Activated CD4-positive, alpha-beta T cell treated with anti-CD3 and anti-CD28 coated beads, Interleukin-2, amount 50 U/mL, for 24 hours (primary cell): ENCODE data around the gene TRIM65.
"Not testable (repeated sequence)": the region's sequence is repeated elsewhere in the genome, so short reads cannot be mapped to it uniquely, and the experiment has no call there.

Experiments
- DNase-seq, 2 donors: peaks; one replicate each; pipeline ENCODE4 v3.0.0-alpha.2; 2020; ENCODE audit warnings: low read depth in 1 of 2, low spot score in 1 of 2

The TRIM65 gene

DNA sequence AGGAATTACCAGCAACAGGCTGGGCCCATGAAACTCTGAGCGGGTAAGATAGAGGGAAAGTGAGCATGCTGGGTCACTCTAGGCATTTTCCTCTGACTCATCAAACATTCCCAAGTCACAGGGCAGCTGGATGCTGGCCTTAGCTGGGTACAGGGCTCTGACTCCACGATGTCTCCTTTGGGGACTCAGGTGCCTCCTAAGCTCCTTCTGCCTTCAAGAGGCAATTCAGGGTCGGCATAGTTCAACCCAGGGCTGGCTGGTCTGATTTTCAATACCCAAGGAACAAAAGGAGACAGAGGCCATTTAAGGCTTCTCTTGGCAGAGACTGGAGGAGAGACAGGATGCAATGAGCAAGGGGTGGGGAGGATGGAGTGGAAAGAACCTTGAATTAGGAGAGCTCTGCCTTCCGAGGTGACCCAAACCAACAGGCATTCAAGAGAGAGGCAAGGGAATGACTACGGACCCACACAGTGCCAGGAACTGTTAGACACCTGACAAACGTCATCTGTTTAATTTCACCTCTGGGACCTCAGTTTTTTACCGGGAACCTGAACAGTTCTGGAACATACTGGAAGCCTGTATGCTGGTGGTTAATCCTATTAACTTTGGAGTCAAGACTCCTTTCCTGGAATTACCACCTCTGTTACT, 42.5 kb downstream of the TRIM65 start:
- no peak for DNase-seq

DNA sequence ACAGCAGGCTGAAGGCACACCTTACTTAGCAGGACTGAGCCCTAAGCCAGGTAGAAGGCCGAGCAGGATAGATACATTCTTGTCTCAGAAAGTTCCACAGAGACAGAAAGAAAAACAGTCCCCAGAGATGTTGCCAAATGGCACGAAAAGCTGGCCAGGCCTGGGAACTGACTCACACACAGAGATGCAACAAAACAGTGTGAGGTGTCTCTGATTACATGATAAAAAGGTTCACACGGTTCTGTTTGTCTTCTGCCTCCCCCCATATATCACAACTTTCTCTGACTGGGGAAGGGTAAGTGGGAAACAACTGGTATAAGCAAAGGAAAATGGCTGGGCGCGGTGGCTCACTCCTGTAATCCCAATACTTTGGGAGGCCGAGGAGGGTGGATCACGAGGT, 43.3 kb downstream of the TRIM65 start:
- no peak for DNase-seq

DNA sequence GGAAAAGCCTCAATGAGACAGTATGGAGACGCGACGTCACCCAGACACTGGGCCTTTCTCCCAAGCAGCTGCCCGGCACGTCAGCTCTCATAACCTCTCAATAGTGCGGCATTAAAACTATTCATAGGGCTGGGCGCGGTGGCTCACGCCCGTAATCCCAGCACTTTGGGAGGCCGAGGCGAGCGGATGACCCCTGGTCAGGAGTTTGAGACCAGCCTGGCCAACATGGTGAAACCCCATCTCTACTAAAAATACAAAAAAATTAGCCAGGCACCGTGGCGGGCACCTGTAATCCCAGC, 45.1 kb downstream of the TRIM65 start:
- not testable (repeated sequence) for DNase-seq

DNA sequence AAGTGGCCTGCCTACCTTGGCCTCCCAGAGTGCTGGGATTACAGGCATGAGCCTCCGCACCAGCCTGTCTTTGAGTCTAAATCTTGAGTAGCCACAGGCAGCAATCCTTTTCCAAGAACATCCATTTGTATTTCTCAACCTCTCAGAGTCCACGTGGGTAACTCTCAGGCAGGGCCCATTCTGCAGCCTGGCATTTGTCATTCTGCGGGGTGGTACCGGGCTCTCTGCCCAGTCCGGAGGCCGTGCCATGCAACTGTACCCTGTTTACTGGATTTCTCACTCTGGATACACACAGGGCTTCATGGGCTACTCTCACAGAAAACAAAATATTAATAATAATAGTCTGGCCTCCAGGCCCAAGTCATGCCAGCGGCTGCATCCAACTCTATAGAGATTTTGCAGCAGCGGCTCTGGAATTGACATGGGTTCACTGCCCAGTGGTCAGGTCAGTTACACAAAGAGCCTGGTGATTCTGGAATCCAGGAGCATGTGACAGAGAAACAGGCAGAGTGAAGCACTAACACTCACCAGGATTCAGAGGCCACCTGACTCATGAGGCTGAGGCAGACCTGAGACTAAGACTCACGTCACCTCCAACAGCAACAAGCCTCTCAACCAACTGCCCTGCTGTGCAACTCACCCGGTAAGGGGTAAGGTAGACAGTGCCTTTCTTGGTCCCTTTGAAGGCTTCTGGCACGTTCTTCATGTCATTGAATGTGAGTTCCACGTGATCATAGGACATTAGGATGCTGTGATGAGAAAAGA, 45.6 kb downstream of the TRIM65 start:
- DNase-seq = no peak

DNA sequence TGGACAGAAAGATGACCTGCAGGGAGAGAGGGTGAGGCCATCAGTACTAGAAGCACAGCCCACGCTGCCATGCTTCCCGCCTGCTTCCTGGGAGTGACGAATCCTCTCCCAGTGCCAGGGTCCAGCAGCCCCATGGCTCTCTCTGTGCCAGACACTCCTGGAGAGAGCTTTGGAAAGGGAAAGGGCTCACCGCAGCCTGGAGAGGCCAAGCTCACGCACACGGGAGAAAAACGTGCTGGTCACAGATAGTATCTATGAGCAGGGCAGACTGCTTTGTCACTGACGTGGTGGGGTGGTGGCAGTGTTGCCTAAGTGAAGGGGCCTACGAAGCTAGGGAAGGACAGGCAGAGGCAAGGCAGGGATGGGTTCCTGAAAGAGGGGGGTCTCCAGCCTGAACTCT, 47.0 kb downstream of the TRIM65 start:
- no peak for DNase-seq

DNA sequence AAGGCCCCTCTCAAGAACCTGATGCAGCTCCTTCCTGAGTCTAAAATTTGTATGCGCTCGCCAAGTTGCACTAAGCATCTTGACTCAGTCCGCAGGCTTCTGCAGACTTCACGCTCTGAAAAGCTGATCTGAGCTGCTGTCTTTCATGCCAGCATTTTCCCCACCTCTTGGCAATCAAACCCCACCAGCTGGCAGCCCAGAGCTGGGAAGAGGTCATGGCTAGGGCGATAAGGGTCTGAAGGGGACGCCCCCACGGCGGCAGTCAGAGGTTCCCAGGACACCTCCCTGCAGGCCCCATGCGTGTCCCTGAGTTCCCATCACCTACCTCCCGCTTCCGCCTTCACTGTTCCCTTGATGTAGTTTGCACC, 47.5 kb downstream of the TRIM65 start:
- DNase-seq = no peak

DNA sequence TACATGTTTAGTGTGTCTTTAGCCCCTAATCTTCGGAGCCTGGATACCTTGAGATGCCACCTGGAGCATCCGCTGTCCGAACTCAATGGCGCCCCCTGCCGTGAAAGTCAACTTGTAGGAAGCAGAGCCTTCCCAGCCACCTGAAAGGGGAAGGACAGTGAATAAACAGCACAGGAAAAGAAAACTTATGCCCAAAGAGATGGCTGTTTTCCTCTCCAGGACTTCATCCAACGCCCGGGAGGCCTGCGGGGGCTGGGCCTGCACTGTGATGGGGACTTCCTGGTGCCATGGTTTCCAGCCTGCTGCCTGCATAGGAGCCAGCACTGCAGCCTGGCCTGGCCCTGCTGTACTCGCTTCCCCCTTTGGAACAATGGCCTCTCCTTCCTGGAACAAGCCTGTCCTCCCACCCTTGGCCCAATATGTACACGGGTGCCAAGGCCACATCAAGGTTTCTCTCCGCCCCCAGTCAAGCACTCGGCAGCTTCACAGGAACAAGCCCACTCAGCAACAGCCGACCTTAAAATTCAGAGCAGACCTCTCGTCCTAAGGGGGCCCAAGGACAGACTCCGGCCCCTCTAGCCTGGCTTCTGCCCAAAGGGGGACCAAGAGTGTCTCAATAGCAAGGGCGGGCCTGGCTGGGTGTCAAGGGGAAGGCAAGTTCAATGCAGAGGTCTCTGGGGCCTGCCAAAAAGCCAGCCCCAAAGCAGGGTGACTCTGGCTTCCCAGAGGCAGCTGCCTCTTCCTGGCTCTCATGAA, 48.0 kb downstream of the TRIM65 start:
- DNase-seq = peak; percentile 73 to 77

DNA sequence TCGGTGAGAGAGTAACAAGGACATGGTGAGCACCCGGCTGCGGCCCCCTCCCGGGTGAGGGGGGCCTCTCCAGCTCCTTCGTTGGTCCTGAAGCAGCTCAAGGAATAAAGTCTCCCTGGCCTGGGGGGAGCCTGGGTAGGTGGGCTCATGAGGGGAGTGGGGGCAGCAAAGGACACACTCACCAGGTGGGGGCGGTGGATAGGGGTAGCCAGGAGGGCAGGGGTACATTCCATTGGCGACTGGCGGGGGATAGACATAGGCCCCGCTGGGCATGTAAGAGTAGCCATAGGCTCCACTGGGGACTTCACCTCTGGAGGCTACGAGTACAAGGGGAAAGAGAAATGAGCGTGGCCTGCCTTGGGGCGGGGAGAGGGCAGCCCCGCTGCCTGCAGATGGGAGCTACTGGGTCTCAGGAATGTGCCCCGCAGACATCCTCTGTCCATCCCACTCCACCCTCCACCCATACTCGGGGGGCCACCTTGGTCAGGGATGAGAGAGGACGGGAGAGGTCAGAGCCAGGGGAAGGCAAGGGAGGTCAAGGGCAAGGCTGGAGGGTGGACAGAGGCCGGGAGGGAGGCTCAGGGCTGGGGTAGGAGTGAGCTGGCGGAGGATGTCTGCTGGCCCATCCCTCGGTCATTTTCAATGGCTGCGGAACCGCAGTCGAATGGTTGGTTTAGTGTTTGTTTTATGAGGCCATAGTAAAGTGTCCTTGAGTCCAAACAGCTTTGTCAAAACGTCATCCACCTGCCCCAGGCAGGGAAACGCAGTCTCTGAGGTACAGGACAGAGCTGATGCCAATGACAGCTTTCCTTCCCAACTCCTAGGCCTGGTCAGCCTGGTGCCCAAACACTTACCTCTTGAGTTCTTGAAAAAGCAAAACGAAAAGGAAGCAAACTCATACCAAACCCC, 48.9 kb downstream of the TRIM65 start:
- no peak for DNase-seq

DNA sequence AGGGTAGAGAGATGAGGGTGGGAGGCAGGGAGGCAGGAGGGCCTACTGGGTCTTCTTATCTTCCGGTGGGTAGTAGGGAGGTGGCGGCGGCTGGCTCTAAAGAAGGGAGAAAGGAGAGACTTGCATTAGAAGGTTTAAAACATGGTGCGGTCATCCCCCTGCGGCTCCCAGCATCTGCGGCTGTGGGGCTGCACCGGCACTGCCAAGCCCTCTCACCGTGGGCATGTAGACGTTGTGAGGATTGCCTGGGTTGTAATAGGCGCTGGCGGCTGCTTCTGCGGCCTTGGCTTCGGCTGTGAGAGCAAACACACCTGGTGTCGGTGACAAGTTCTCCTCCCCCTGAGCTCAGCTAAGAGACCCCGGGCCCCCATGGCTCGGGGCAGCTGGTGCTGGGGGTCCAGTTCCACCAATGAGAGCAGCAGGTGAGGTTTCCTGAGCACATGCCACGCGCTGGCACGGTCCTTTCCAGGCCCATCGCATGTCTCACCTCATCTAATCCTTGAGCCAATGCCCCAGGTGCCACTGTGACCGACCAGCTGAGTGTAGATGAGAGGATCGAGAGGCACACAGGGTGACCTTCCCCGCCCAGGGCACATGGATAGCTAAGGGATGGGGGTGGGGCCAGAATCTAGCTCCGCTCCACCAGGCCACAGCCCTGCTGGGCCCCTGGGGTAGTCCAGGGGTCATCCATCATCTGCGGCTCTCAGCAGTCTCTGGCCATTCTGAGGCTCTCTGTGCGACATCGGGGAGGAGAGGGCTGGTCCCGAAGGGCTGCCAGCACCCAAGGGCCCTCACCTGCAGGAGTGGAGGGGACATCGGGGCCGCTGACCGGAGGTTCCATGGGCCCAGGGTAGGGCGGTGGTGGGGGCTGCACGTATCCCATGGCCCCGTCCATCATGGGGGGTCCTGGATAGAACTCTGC, 49.8 kb downstream of the TRIM65 start:
- DNase-seq = no peak

DNA sequence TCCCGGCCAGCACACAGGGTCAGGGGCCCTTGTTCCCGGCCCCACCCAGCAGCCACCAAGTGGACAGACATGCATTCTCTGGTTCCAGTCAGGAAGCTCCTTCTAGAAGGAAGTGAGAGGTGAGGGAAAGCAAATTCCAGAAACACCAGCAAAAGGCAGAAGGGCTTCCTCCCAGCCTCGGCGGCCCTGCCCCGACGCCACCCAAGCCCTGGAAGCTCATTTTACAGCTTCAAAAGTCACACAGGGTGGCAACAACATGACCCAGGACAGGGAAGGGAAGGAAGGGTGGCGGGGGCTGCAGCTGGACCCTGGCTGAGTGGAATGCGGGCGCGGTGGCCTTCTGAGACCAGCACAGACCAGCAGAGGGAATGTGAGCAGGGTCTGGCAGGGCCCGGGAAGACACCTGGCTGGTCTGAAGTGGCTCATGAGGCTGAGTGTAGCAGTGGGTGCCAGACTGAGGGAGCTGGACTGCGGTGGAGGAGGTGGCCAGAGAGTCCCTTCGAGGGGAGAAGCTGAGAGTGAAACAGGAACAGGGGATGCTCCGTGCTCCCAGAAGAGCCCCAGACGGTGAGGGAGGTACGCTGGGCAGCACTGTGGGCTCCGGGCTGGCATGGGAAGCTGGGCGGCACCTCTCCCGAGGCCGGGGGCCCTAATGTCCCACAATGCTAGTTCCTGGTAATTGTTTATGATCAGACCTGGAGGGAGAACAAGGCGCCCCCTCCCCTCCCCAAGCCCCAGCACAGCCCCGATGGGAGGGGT, 50.6 kb downstream of the TRIM65 start:
- DNase-seq = no peak

DNA sequence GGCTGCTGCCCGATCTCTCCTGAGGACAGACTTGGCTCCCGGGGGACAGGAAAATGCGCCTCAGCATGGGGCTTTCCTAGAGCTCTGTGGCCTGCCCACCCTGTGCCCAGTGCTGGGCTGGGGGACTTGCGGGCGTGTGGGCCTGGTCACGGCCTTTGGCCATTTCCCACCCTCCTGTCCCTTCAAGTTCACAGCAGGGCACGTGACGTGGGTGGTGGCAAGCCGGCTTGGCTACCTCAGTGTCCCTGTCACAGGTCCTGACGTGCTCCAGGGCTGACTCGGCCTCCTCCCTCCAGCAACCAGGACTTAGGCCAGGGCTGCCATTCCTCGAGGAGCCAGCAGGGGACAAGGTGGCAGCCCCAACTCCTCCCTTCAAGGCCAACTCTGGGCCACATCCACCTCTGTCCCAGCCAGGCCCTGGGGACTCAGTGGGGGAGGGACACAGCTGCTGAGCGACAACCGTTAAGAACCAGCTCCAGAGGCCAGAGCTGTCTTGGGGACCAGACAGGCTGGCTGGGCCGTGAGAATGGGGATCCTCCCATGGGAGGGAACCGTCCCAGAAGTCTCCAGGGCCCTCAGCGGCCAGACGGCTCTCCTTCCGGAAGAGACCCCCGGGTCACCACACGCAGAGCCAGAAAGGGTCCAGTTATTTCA, 51.6 kb downstream of the TRIM65 start:
- DNase-seq = peak; percentile 41 to 52

DNA sequence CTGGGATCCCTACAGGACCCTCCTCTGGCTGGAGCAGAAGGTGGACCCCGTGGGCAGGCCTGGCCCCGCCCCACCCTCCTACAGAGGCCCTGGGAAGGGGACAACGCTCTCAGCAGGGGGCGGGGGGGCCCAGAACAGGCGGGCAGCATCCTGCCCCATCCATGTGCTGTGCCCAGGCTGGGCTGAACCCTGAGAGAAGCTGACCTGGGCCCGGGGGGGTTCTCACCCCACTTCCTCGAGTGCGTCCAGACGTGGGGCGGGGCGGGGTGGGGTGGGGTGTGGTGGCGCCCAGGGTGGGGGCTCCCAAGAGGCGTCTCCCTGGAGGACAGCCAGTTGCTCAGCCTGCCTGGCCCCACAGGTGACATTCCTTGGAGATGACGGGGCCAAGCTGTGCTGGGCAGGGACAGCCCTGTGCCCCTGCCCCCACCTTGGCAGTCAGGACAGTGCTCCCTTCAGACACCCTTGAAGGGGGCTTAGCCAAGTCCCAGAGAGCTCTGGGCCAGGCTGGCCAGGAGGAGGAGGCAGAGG, 52.2 kb downstream of the TRIM65 start:
- no peak for DNase-seq

DNA sequence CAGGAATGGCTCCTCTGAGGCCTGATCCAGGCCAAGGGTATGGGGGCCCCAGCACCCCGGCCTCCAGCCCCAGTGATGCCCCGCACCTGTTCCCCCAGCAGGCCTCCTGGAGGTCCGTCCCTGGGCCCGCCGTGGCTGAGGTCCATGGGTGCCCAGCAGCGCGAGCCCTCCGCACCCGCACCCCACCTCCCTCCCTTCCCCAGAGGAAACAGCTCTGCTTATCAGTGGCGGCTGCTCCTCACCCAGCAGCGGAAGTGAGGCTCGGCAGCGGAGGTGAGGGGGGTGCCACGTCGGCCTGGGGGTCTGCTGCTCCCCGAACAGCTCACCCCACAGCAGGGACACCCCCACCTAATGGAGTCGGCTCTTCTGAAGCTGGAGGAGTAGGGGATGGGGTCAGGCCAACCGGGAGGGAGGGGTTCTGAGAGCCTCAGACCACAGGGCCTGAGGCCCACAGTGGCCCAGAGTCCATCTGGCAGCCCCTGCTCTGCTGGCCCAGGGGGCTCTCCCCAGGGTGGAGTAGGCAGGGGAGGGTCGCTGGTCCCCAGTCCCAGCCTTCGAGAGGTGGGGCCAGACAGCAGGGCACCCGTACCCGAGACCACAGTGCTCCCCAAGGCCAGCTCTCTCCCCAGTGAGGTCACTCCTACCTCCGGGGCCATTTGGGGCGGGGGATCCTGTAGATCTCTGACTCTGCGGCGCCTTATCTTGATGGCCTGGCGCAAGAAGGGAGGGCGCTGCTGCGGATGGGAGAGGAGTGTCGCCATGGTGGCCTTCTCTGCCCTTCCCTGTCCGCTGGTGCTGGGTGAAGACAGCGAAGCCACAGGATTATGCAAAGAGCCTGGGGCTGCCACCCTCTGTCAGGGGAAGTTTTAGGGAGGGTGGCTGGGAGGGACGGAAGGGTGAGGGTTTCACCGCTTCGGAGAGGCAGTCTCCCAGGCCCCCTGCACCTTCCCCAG, 52.9 kb downstream of the TRIM65 start, which contains the start of gene UNC13D:
UNC13D (minus strand) TSS at position 828 of the 953 bp plus-strand sequence; CDS start at position 761, 67 bp downstream.
- DNase-seq = peak; percentile 35 to 40

DNA sequence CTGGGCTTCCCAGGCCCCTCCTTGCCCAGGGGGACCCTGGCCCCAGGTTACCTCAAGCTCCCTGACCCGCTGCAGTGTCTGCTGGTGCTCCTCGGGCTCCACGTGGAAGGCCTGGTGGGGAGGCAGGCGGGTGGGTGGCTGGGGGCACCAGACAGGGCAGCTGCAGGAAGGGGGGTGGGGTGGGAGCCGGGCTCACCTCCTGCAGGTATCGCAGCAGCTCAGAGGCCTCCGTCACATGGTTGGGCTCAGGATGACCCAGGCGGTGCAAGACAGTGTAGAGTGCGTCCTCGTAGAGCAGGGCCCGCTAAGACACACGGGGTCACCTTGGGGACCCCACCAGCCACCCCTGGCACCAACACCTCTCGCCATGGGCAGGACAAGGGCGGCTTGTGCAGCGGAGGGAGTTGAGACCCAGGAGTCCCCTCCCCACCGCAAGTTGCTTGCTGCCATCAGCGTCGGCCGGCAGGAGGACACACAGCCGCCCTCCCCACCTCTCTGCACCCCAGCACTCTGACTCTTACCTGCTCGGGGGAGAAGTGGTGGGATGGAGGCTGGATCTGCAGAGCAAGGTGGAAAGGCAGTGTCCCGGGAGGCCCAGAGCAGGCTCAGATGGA, 53.7 kb downstream of the TRIM65 start:
- no peak for DNase-seq

DNA sequence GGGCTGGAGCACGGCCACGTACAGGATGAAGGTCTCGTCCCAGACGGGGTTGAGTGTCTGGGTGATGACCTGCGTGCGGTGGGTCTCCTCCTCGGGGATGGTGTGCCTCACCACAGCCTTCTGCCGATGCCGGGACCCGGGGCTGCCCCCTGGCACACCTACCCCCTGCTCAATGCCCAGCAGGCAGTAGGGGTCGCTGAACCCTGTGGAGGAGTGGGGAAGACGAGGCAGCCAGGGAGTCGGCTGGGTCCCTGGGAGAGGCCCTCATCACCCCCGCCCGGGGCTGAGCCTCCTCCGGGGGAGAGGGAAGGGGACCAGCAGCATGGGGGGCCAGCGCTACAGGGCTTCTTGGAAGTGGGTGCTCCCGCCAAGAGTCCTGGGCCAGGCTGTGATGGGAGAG, 54.3 kb downstream of the TRIM65 start:
- no peak for DNase-seq

DNA sequence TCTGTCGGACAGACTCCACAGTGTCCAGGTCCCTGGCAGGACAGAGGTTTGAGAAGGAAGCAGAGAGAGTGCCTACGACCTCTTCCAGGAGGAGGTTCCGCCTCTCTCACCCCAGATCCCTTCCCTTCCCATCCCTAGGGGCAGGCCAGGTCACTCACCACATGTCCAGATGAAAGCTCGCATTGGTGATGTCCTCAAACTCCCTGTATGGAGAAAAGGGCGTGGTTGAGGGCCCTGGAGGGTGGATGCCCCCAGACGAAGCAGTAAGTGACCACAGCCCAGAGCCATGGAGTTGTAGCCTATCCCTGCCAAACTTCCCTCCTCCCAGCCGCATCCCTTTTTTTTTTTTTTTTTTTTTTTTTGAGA, 56.0 kb downstream of the TRIM65 start:
- DNase-seq = no peak
